PC-3 (cell line): ENCODE measurements around the gene EYS.

Experiments
- CTCF ChIP-seq: fragments of 300-600 bp; sonication (generic); conservative IDR thresholded peaks from 2 replicates; pipeline ENCODE4 v1.5.1; 2017; ENCODE audit warnings: antibody characterized with exemption, low read depth, mild to moderate bottlenecking, low read length
- EZH2 ChIP-seq: fragments of 300-600 bp; sonication (generic); IDR thresholded peaks from one replicate; pipeline ENCODE4 v1.6.1; 2017; ENCODE audit warnings: antibody characterized with exemption, mild to moderate bottlenecking, low read length; ENCODE audit not compliant: unreplicated experiment
- EZH2phosphoT487 ChIP-seq: fragments of 300-600 bp; sonication (generic); IDR thresholded peaks from 2 replicates; pipeline ENCODE4 v1.6.1; 2018; ENCODE audit warnings: mild to moderate bottlenecking, antibody characterized with exemption, low read length, borderline replicate concordance

GRCh38 chr6:64589961-64590360 is 1117.1 kb downstream of the EYS start:
- TF ChIP-seq EZH2 (no peak), CTCF (no peak), EZH2phosphoT487 (no peak)
